Stimulated activated CD4-positive, alpha-beta T cell treated with anti-CD3 and anti-CD28 coated beads, Interleukin-2, amount 100 ng/mL, for 48 hours (primary cell): ENCODE data around the gene GOLGB1.
"Not testable (repeated sequence)": the region's sequence is repeated elsewhere in the genome, so short reads cannot be mapped to it uniquely, and the experiment has no call there.

Experiments used
- DNase-seq, 2 donors: peaks; one replicate each; pipeline ENCODE4 v3.0.0-alpha.2; 2020

Gene GOLGB1

GRCh38 chr3:121747976-121748375 lies 1.6 kb downstream of the GOLGB1 start:
- DNase-seq, result no peak

- not testable (repeated sequence) for DNase-seq
These were observed 6.4 kb downstream of the GOLGB1 start for GRCh38 chr3:121743106-121743505.

DNA sequence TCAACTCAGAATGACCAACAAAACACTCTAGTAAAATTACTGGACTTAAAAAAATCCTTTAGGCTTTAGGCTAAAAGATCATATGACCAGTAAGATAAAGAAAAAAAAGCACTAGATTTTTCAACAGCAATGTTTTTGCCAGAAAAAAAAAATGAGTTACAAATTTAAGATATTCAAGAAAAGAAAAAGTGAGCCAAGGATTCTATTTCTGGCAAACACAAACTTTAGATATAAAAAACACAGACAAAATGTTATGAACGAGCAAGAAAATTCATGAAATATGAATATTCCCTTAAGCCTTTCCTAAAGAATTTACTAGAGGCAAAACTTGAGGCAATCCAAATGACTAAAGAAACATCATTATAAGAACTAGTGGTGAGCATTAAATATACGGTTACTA lies 8.6 kb downstream of the GOLGB1 start:
- no peak for DNase-seq

- DNase-seq, result no peak
These were observed 9.6 kb downstream of the GOLGB1 start for GRCh38 chr3:121739902-121740301.

DNA sequence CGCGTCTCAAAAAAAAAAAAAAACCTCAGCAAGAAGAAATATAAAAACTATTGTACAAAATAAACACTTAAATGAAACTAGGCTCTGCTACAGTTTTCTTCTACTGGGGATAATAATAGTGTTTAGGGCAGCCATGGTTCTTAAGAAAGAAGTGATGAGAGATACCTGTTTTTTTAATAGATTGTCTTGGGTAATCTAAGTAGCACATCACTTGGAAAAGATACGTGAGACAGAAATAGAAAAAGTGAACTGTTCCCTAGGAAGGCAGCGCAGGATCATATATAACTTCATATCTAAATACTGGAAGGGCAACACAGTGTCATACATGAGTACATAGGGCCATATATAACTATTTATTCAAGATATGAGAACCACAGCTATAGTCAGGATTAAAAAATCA lies 11.9 kb downstream of the GOLGB1 start:
- no peak for DNase-seq

DNA sequence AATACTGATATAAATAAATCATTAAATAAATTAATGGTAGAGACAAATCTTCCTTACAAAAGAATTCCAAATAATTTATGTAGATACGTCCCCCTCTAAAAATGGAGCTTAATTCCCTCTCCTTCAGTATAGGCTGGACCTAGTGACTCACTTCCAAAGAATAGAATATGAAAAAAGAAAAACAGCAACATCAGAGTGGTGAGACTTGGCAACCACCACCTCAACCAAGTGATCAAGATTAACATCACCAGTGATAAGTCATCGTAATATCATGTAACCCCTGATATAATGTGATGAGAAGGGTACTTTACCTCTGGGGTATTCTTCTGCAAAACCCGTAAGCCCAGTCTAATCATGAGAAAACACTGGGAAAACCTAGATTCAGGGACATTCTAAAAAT lies 13.4 kb downstream of the GOLGB1 start:
- no peak for DNase-seq

DNA sequence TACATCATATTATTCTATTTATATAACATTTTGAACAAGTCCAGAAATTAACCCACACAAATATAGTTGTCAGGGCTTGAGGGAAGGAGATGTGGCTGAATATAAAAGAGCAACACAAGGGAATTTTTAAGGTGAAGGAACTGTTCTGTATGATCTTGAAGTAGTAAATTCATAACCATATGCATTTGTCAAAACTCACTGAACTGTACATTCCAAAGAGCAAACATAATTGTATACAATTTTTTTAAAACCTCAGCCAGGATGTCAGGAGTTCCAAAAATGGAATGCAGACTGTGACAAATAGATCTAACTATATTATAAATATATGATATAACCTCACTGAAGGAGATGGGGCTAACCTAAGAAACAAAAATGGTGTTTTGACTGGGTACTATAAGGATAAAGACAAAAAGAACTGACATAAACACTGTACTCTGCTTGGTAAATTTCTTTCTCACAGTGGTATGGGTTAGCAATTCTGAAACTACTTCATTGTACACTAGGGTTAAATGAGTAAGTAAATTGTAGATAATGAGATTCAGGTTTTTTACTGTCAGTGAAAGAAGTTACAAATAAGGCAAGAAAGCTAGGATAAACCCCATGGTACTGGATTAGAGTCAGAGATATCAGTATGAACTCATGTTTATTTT lies 14.4 kb downstream of the GOLGB1 start:
- no peak for DNase-seq

DNA sequence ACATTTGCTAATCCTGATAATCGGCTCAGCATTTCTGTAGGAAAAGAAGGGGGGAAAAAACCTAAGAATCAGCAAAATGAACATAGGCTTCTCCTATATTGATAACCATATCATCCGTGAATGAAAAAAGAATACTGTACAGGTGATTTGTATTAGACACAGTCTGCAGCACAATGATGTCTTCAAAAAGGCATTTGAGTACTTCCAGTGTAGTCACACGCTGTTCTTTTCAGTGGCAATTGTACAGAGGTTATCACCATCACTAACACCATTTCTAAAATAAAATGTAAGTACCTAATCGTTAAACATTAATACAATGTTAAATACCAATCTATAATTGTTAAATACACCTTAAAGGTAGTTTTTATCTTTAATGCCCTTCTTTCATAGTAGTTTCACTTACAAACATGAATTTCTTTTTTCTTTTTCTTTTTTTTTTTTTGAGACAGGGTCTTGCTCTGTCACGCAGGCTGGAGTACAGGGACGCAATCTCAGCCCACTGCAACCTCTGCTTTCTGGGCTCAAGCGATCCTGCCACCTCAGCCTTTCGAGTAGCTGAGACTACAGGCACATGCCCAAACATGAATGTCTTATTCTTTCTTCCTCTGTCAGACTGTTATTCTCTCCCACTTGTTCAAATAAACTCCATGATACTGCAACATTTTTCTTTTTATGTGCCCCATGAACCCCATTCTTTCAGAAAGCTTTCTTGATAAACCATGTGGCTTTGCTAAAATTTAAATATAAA lies 18.4 kb downstream of the GOLGB1 start:
- DNase-seq, result no peak

GRCh38 chr3:121724130-121724529 lies 25.4 kb downstream of the GOLGB1 start:
- DNase-seq, result no peak

- DNase-seq, result no peak
These were observed 26.1 kb downstream of the GOLGB1 start for GRCh38 chr3:121723485-121723884.

DNA sequence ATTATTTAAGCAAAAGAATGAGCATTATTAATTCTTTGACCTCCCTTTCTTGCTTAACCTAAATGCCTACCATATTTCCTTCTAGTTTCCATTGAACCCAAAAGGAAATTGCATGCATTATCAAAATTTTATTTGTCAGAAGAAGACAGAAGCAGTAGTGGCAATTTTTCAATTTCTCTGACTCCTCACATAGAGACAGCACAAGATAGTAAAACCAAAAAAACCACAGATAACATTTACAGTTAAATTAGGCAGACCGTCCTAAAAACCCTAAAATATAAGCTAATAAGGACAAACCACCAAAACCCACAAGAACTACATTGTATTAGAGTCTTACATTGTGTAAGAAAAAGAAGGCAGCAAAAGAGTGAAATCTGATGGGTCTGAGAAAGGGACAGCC lies 27.1 kb downstream of the GOLGB1 start:
- DNase-seq, result no peak

- no peak for DNase-seq
These were observed 29.4 kb downstream of the GOLGB1 start for GRCh38 chr3:121720163-121720562.

GRCh38 chr3:121719423-121719822 lies 30.1 kb downstream of the GOLGB1 start:
- DNase-seq, result no peak

DNA sequence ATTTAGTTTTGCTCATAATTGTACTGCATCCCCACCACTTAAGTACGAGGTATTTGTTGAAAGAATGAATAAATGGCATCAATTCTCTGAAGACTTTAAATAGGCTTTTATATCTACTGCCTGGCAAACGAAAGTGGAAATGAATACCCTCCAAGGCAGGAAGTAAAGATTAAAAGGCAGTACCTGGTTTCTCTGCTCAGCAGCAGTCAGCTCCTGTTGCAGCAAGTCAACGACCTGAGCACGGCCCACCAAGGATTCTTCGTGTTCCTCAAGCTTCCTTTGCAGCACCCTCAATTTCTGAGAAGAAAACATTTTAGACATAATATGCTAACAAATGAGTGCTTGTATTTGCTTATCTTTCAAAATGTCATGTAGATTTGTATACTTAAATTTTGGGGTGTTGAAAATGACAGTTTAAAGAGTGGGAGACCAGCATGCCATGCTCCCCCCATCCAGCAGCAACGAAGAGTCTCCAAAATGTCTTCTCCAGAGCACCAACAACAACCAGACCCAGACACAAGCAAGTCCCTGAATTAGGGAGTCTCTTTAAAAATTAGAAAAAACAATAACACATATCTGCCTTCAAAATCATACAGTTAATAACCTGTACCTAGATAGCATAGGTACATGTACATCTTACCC lies 31.2 kb downstream of the GOLGB1 start:
- no peak for DNase-seq

GRCh38 chr3:121710347-121710746 lies 39.2 kb downstream of the GOLGB1 start:
- DNase-seq, result no peak

DNA sequence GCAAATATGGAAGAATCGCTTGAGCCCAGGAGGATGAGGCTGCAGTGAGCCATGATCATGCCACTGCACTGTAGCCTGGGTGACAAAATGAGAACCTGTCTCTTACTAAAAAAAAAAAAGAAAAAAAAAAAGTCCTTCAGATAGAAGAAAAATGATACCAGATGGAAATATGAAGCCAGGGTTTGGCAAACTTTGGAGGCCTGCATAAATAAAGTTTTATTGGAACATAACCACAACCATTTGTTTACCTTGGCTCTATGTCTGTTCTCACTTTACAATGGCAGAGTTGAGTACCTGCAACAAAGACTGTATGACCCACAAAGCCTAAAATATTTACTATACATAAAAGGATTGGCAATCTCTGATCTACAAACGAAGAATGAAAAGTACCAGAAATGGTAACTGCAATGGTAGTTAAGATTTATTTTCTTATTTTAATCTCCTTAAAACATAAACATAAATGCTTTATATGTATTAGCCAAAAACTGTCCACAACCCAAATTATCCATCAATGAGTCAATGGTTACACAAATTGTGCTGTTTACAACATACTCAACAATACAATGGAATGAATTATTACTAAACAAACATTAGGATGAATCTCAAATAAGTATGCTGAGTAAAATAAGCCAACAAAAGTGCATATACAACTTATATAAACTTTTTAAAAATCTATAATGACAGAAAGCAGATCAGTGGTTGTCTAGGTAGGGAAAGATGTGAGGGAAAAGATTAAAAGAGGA lies 41.8 kb downstream of the GOLGB1 start:
- DNase-seq, result no peak

DNA sequence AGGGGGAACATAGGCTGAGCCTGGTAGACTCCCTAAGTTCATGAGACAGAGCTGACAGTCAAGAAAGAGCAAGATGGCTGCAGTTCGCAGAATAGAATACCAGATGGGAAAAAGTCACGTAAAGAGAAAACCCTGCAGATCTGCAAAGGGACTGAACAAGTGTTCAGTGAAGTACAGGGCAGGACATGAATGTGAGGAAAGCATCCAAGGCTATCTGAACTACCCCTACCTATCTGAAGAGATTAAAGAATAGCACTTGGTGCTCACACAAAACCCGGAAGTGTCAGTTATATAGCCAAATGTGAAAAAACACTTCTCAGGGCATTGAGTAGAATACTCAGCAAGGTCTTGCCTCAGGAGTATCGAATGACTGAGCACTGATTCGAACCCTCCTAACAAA lies 44.0 kb downstream of the GOLGB1 start:
- DNase-seq, result no peak

GRCh38 chr3:121703973-121704372 lies 45.6 kb downstream of the GOLGB1 start:
- no peak for DNase-seq

- no peak for DNase-seq
These were observed 50.6 kb downstream of the GOLGB1 start for GRCh38 chr3:121698901-121699300.

GRCh38 chr3:121698476-121698875 lies 51.1 kb downstream of the GOLGB1 start:
- no peak for DNase-seq

DNA sequence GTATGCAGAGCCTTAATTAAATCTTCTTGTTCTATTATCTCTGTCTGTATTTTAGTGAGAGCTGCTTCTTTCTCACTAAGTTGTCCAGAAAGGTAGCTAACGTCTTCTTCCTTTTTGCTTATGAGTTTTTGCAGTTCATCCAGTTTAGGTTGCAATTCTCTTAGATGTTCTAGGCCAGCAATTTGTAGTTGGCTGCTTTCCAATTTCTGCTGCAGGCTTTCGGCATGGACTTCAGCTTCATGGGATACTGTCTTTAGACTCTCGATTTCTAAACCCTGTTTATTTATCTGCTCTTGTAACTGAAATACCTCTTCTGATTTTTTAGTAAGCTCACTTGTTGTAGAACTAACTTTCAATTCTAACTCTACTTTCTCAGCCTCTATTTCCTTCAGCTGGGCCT lies 53.4 kb downstream of the GOLGB1 start:
- no peak for DNase-seq

GRCh38 chr3:121692010-121692699 lies 57.4 kb downstream of the GOLGB1 start:
- DNase-seq, result no peak
